Measurements from ENCODE around the gene NFYC. TPM values are rescaled to one million over a fixed set of nuclear protein-coding genes. Genes with fewer than 3 reads are reported as not detected.
A peak's percentile ranks its signal among the peaks of the same experiment; 100 is the strongest.

Gene NFYC
- total and polyA plus RNA-seq, 2 experiments from 2014 or later = 36.2 to 42.7 TPM

DNA sequence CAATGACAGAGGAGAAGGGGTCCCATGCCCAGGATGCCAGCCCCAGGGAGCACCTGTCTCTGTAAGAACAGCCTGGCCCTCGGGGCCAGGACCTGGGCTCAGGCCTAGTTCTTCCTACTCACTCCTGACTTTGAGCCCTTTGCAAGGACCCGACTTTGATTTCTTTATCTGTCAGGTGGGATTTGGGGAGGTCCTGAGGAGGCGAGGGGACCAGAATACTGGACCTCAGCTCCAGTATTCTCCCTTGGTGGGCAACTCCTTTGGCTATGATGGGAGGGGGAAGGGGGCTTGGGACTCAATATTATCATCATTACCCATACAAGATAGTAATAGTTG lies 110.2 kb downstream of the NFYC start:
- H4K20me1 ChIP-seq (replicated peaks; ENCODE audit: insufficient read depth) = no peaks in the 10 kb centered on the region
- no peaks in the 10 kb centered on the region for H3K36me3 Mint-ChIP-seq (ENCODE audit: low read depth)
- peaks cover 18% of the 10 kb centered on the region for H3K27me3 Mint-ChIP-seq (ENCODE audit: insufficient read depth, low read depth, poor library complexity)
- H3F3A ChIP-seq (replicated peaks; ENCODE audit: low read depth) = no peaks in the 10 kb centered on the region; the same call in 1 of the 2 replicates
- no peaks in the 10 kb centered on the region for H3K9me3 Mint-ChIP-seq
- TF ChIP-seq, protein P1, sequence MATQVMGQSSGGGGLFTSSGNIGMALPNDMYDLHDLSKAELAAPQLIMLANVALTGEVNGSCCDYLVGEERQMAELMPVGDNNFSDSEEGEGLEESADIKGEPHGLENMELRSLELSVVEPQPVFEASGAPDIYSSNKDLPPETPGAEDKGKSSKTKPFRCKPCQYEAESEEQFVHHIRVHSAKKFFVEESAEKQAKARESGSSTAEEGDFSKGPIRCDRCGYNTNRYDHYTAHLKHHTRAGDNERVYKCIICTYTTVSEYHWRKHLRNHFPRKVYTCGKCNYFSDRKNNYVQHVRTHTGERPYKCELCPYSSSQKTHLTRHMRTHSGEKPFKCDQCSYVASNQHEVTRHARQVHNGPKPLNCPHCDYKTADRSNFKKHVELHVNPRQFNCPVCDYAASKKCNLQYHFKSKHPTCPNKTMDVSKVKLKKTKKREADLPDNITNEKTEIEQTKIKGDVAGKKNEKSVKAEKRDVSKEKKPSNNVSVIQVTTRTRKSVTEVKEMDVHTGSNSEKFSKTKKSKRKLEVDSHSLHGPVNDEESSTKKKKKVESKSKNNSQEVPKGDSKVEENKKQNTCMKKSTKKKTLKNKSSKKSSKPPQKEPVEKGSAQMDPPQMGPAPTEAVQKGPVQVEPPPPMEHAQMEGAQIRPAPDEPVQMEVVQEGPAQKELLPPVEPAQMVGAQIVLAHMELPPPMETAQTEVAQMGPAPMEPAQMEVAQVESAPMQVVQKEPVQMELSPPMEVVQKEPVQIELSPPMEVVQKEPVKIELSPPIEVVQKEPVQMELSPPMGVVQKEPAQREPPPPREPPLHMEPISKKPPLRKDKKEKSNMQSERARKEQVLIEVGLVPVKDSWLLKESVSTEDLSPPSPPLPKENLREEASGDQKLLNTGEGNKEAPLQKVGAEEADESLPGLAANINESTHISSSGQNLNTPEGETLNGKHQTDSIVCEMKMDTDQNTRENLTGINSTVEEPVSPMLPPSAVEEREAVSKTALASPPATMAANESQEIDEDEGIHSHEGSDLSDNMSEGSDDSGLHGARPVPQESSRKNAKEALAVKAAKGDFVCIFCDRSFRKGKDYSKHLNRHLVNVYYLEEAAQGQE (IDR thresholded peaks at IDR 0.05; ENCODE audit: unreplicated experiment) = no peak
- TF ChIP-seq, protein P2, sequence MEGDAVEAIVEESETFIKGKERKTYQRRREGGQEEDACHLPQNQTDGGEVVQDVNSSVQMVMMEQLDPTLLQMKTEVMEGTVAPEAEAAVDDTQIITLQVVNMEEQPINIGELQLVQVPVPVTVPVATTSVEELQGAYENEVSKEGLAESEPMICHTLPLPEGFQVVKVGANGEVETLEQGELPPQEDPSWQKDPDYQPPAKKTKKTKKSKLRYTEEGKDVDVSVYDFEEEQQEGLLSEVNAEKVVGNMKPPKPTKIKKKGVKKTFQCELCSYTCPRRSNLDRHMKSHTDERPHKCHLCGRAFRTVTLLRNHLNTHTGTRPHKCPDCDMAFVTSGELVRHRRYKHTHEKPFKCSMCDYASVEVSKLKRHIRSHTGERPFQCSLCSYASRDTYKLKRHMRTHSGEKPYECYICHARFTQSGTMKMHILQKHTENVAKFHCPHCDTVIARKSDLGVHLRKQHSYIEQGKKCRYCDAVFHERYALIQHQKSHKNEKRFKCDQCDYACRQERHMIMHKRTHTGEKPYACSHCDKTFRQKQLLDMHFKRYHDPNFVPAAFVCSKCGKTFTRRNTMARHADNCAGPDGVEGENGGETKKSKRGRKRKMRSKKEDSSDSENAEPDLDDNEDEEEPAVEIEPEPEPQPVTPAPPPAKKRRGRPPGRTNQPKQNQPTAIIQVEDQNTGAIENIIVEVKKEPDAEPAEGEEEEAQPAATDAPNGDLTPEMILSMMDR (conservative IDR thresholded peaks at IDR 0.05; ENCODE audit: low read depth in 2 of 2) = no peak
- TF ChIP-seq ZNF114 (CRISPR knock-in tag; IDR thresholded peaks at IDR 0.05) = no peak
- no peak for TF ChIP-seq EZH2 (IDR thresholded peaks at IDR 0.05; ENCODE audit: low read depth, unreplicated experiment)
- TF ChIP-seq JUNB (IDR thresholded peaks at IDR 0.05; ENCODE audit: unreplicated experiment) = no peak
- TF ChIP-seq NANOG (IDR thresholded peaks at IDR 0.05; ENCODE audit: borderline replicate concordance) = no peak
- no peak for TF ChIP-seq STAT1 (IDR thresholded peaks at IDR 0.05; ENCODE audit: unreplicated experiment)
- TF ChIP-seq ZNF331 (CRISPR knock-in tag; IDR thresholded peaks at IDR 0.05; ENCODE audit: low read depth) = no peak
- no peak for TF ChIP-seq POLR2AphosphoS5 (IDR thresholded peaks at IDR 0.05; ENCODE audit: low read depth)
- TF ChIP-seq, protein P3, sequence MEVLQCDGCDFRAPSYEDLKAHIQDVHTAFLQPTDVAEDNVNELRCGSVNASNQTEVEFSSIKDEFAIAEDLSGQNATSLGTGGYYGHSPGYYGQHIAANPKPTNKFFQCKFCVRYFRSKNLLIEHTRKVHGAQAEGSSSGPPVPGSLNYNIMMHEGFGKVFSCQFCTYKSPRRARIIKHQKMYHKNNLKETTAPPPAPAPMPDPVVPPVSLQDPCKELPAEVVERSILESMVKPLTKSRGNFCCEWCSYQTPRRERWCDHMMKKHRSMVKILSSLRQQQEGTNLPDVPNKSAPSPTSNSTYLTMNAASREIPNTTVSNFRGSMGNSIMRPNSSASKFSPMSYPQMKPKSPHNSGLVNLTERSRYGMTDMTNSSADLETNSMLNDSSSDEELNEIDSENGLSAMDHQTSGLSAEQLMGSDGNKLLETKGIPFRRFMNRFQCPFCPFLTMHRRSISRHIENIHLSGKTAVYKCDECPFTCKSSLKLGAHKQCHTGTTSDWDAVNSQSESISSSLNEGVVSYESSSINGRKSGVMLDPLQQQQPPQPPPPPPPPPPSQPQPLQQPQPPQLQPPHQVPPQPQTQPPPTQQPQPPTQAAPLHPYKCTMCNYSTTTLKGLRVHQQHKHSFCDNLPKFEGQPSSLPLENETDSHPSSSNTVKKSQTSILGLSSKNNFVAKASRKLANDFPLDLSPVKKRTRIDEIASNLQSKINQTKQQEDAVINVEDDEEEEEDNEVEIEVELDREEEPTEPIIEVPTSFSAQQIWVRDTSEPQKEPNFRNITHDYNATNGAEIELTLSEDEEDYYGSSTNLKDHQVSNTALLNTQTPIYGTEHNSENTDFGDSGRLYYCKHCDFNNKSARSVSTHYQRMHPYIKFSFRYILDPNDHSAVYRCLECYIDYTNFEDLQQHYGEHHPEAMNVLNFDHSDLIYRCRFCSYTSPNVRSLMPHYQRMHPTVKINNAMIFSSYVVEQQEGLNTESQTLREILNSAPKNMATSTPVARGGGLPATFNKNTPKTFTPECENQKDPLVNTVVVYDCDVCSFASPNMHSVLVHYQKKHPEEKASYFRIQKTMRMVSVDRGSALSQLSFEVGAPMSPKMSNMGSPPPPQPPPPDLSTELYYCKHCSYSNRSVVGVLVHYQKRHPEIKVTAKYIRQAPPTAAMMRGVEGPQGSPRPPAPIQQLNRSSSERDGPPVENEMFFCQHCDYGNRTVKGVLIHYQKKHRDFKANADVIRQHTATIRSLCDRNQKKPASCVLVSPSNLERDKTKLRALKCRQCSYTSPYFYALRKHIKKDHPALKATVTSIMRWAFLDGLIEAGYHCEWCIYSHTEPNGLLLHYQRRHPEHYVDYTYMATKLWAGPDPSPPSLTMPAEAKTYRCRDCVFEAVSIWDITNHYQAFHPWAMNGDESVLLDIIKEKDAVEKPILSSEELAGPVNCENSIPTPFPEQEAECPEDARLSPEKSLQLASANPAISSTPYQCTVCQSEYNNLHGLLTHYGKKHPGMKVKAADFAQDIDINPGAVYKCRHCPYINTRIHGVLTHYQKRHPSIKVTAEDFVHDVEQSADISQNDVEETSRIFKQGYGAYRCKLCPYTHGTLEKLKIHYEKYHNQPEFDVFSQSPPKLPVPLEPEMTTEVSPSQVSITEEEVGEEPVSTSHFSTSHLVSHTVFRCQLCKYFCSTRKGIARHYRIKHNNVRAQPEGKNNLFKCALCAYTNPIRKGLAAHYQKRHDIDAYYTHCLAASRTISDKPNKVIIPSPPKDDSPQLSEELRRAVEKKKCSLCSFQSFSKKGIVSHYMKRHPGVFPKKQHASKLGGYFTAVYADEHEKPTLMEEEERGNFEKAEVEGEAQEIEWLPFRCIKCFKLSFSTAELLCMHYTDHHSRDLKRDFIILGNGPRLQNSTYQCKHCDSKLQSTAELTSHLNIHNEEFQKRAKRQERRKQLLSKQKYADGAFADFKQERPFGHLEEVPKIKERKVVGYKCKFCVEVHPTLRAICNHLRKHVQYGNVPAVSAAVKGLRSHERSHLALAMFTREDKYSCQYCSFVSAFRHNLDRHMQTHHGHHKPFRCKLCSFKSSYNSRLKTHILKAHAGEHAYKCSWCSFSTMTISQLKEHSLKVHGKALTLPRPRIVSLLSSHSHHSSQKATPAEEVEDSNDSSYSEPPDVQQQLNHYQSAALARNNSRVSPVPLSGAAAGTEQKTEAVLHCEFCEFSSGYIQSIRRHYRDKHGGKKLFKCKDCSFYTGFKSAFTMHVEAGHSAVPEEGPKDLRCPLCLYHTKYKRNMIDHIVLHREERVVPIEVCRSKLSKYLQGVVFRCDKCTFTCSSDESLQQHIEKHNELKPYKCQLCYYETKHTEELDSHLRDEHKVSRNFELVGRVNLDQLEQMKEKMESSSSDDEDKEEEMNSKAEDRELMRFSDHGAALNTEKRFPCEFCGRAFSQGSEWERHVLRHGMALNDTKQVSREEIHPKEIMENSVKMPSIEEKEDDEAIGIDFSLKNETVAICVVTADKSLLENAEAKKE (CRISPR knock-in tag; IDR thresholded peaks at IDR 0.05) = no peak
- no peak overlapping the region for H3K27ac ChIP-seq (ENCODE audit: low read depth)
- peak overlapping the region; percentile 57 for H3K4me3 ChIP-seq
- peaks cover 18% of the 10 kb centered on the region; the same call in 1 of the 2 replicates for H3K27me3 ChIP-seq (ENCODE audit: insufficient read depth)
- H3K4me3 Mint-ChIP-seq = peak overlapping the region; percentile 59; the same call in 1 of the 3 replicates
- H3K79me2 ChIP-seq (replicated peaks; ENCODE audit: insufficient read depth) = no peaks in the 10 kb centered on the region
- peaks cover 47% of the 10 kb centered on the region for H3K4me1 ChIP-seq (ENCODE audit: insufficient read depth)
- no peaks in the 10 kb centered on the region for H3K36me3 ChIP-seq (ENCODE audit: insufficient read depth)
- no peaks in the 10 kb centered on the region for H3K9me2 ChIP-seq (ENCODE audit: insufficient read depth)
- H3K4me2 ChIP-seq = peak overlapping the region; percentile 77
- peak overlapping the region; percentile 91 for H2AFZ ChIP-seq
- DNase-seq (ENCODE audit: low spot score) (no peak), ATAC-seq (no peak)
- H3K4me1 Mint-ChIP-seq = peaks cover 69% of the 10 kb centered on the region
- H3K27ac Mint-ChIP-seq = no peak overlapping the region

All from GM23338 (cell line).